ENCODE measurements around the gene CCDC136.

CCDC136 gene

GRCh38 chr7:128799451-128799850, 7.7 kb downstream of the CCDC136 start:
- Histone ChIP-seq H3K4me2 (ENCODE audit: low read depth, low read length, poor library complexity, severe bottlenecking) (no peak overlapping the region), H3K79me2 (ENCODE audit: insufficient read depth, low read length) (peaks cover 9% of the 10 kb centered on the region; the same call in 1 of the 2 replicates), H3K4me1 (ENCODE audit: insufficient read depth, low read length, poor library complexity, severe bottlenecking) (peaks cover 2% of the 10 kb centered on the region), H3K9ac (ENCODE audit: low read depth, low read length, poor library complexity, severe bottlenecking) (no peak overlapping the region), H2AFZ (ENCODE audit: low read length) (no peak overlapping the region), H3K4me3 (ENCODE audit: low read length, poor library complexity, severe bottlenecking) (no peak overlapping the region), H4K20me1 (ENCODE audit: insufficient read depth, low read length, poor library complexity, severe bottlenecking) (peaks cover 4% of the 10 kb centered on the region), H3F3A (ENCODE audit: low read depth) (no peaks in the 10 kb centered on the region), H3K9me3 (ENCODE audit: insufficient read depth, low read depth, low read length) (no peaks in the 10 kb centered on the region), H3K9me2 (replicated peaks; ENCODE audit: low read depth, low read length) (no peaks in the 10 kb centered on the region), H3K36me3 (ENCODE audit: insufficient read depth, low read length) (peaks cover 39% of the 10 kb centered on the region; the same call in 1 of the 2 replicates), H3K27me3 (ENCODE audit: insufficient read depth, low read length, poor library complexity, severe bottlenecking) (no peaks in the 10 kb centered on the region)
- TF ChIP-seq CTCF (conservative IDR thresholded peaks at IDR 0.05; ENCODE audit: low read length) (no peak), EZH2phosphoT487 (IDR thresholded peaks at IDR 0.05; ENCODE audit: borderline replicate concordance) (no peak)

- Histone ChIP-seq H3K9me2 (replicated peaks; ENCODE audit: low read depth, low read length) (no peaks in the 10 kb centered on the region), H3K9me3 (ENCODE audit: insufficient read depth, low read depth, low read length) (no peaks in the 10 kb centered on the region), H3K4me2 (ENCODE audit: low read depth, low read length, poor library complexity, severe bottlenecking) (no peak overlapping the region), H3K4me1 (ENCODE audit: insufficient read depth, low read length, poor library complexity, severe bottlenecking) (no peaks in the 10 kb centered on the region), H2AFZ (ENCODE audit: low read length) (no peak overlapping the region), H3K4me3 (ENCODE audit: low read length, poor library complexity, severe bottlenecking) (no peak overlapping the region), H4K20me1 (ENCODE audit: insufficient read depth, low read length, poor library complexity, severe bottlenecking) (no peaks in the 10 kb centered on the region), H3K9ac (ENCODE audit: low read depth, low read length, poor library complexity, severe bottlenecking) (no peak overlapping the region), H3K36me3 (ENCODE audit: insufficient read depth, low read length) (peaks cover 41% of the 10 kb centered on the region; the same call in 1 of the 2 replicates), H3K79me2 (ENCODE audit: insufficient read depth, low read length) (no peaks in the 10 kb centered on the region), H3F3A (ENCODE audit: low read depth) (no peaks in the 10 kb centered on the region), H3K27me3 (ENCODE audit: insufficient read depth, low read length, poor library complexity, severe bottlenecking) (no peaks in the 10 kb centered on the region)
- no peak for TF ChIP-seq EZH2phosphoT487 (IDR thresholded peaks at IDR 0.05; ENCODE audit: borderline replicate concordance)
- TF ChIP-seq CTCF (conservative IDR thresholded peaks at IDR 0.05; ENCODE audit: low read length), result no peak
Observed at GRCh38 chr7:128800567-128800966, 8.8 kb downstream of the CCDC136 start.

GRCh38 chr7:128801003-128801402, 9.2 kb downstream of the CCDC136 start:
- no peaks in the 10 kb centered on the region for H3K9me3 ChIP-seq (ENCODE audit: insufficient read depth, low read depth, low read length)
- no peaks in the 10 kb centered on the region for H3K27me3 ChIP-seq (ENCODE audit: insufficient read depth, low read length, poor library complexity, severe bottlenecking)
- no peaks in the 10 kb centered on the region for H3K4me1 ChIP-seq (ENCODE audit: insufficient read depth, low read length, poor library complexity, severe bottlenecking)
- H2AFZ ChIP-seq (ENCODE audit: low read length), result no peak overlapping the region
- no peaks in the 10 kb centered on the region for H3K79me2 ChIP-seq (ENCODE audit: insufficient read depth, low read length)
- peaks cover 46% of the 10 kb centered on the region; the same call in 1 of the 2 replicates for H3K36me3 ChIP-seq (ENCODE audit: insufficient read depth, low read length)
- H3K9ac ChIP-seq (ENCODE audit: low read depth, low read length, poor library complexity, severe bottlenecking), result no peak overlapping the region
- no peak overlapping the region for H3K4me3 ChIP-seq (ENCODE audit: low read length, poor library complexity, severe bottlenecking)
- no peak overlapping the region for H3K4me2 ChIP-seq (ENCODE audit: low read depth, low read length, poor library complexity, severe bottlenecking)
- TF ChIP-seq CTCF (conservative IDR thresholded peaks at IDR 0.05; ENCODE audit: low read length), result no peak
- TF ChIP-seq EZH2phosphoT487 (IDR thresholded peaks at IDR 0.05; ENCODE audit: borderline replicate concordance), result no peak
- H3F3A ChIP-seq (ENCODE audit: low read depth), result no peaks in the 10 kb centered on the region
- H3K9me2 ChIP-seq (replicated peaks; ENCODE audit: low read depth, low read length), result no peaks in the 10 kb centered on the region
- no peaks in the 10 kb centered on the region for H4K20me1 ChIP-seq (ENCODE audit: insufficient read depth, low read length, poor library complexity, severe bottlenecking)

Data from Loucy (cell line).